Activated T-cell treated with anti-CD3 and anti-CD28 coated beads, Interleukin-2, amount 50 U/mL, for 4 hours (primary cell): ENCODE data around the gene NUDT8. TPM values are rescaled to one million over a fixed set of nuclear protein-coding genes. Genes with fewer than 3 reads are reported as not detected.

Source experiments
- total RNA-seq, 3 donors: library from RNA; stranded (reverse); gene quantifications; one replicate each; pipeline ENCODE4 v1.2.1, GENCODE V29; 2021

The NUDT8 gene
- total RNA-seq, 3 donors from 2014 or later, result 10.2 to 14.4 (median 12.6) TPM

Other genes starting within 250 kb of the NUDT8 start
- 10 to 100 TPM; 36.2 to 40.0 (median 36.2) TPM for gene RAD9A, start 238.0 kb downstream of the NUDT8 start, total RNA-seq
- gene PPP1CA, start 228.1 kb downstream of the NUDT8 start, total RNA-seq, result 100 to 1,000 TPM; 262 to 265 (median 264) TPM
- 10 to 100 TPM; 63.5 to 90.1 (median 68.5) TPM for gene TBC1D10C, start 225.9 kb downstream of the NUDT8 start, total RNA-seq
- 1 to 10 TPM; 1.4 to 2.2 (median 1.5) TPM for gene CARNS1, start 214.3 kb downstream of the NUDT8 start, total RNA-seq
- 10 to 100 TPM; 90.3 to 97.2 (median 92.7) TPM for gene RPS6KB2, start 201.4 kb downstream of the NUDT8 start, total RNA-seq
- 100 to 1,000 TPM in 2 of 3 donors, 10 to 100 TPM in 1; 61.5 to 114 (median 108) TPM for gene PTPRCAP, start 192.3 kb downstream of the NUDT8 start, total RNA-seq
- 100 to 1,000 TPM in 2 of 3 donors, 10 to 100 TPM in 1; 97.5 to 139 (median 114) TPM for gene CORO1B, start 186.5 kb downstream of the NUDT8 start, total RNA-seq
- not detected for gene GPR152, start 177.2 kb downstream of the NUDT8 start, total RNA-seq
- 1 to 10 TPM in 2 of 3 donors, under 1 TPM in 1; 0.48 to 1.5 (median 1.1) TPM for gene CABP4, start 174.6 kb downstream of the NUDT8 start, total RNA-seq
- gene TMEM134, start 160.7 kb downstream of the NUDT8 start, total RNA-seq, result 10 to 100 TPM; 31.1 to 36.3 (median 32.9) TPM
- gene AIP, start 146.9 kb downstream of the NUDT8 start, total RNA-seq, result 100 to 1,000 TPM; 156 to 183 (median 166) TPM
- 100 to 1,000 TPM in 1 of 3 donors, 10 to 100 TPM in 2; 88.8 to 118 (median 96.4) TPM for gene PITPNM1, start 124.6 kb downstream of the NUDT8 start, total RNA-seq
- 10 to 100 TPM; 79.1 to 89.1 (median 86.2) TPM for gene CDK2AP2, start 121.8 kb downstream of the NUDT8 start, total RNA-seq
- not detected for gene CABP2, start 106.5 kb downstream of the NUDT8 start, total RNA-seq
- gene GSTP1, start 46.1 kb downstream of the NUDT8 start, total RNA-seq, result 100 to 1,000 TPM; 363 to 446 (median 421) TPM
- 100 to 1,000 TPM; 338 to 353 (median 350) TPM for gene NDUFV1, start 23.0 kb downstream of the NUDT8 start, total RNA-seq
- not detected for gene TBX10, start 9.8 kb upstream of the NUDT8 start, total RNA-seq
- gene ACY3, start 20.8 kb upstream of the NUDT8 start, total RNA-seq, result under 1 TPM in 1 of 3 donors, not detected in 2; 0.37 TPM
- not detected for gene ALDH3B2, start 44.7 kb upstream of the NUDT8 start, total RNA-seq